Measurements from ENCODE around the gene EHMT1.

The EHMT1 gene

DNA sequence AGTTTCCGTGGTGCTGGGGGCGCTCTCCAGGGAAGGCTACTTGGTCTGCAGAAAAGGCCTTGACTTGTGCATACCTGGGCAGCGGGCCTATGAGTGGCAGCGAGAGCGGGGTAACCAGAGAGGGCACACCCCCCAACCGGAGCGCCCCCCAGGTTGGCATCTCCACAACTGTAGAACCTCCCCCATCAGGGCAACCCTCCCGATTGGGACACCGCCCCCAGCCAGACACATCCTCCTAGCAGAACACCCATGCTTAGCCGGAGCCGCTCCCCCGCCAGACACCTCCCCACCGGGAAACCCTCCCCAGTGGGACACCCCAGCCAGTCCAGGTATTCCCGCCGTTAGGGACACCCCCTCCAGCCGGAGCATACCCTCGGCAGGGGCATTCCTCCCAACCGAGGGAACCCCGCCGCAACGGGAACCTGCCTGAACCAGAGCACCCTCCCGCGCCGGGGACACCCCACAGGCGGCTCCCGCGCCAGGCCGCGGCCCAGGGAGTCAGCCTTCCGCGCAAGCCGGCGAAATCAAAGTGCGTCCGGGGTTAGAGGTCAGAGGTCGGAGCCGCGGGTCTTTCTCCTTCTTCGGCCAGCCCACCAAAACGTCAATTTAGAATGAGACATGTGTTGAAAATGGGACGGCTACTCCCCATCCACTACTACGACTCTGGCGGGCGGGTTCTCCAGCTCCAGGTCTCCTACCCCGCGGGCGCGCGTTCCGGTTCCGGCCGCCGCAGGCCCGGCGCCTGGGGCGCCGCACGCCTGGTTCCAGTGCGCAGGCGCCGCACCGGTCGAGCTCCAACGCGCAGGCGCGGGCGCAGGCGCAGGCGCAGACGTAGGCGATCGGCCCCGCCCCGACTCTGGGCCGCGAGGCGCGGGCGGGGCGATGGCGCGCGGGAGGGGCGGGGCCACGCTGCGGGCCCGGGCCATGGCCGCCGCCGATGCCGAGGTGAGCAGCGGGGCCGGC, at the start of gene EHMT1:
EHMT1 (plus strand) TSS at position 901 of the 963 bp plus-strand sequence; CDS start at position 925, 24 bp downstream.
- peak; percentile 72 to 90 (median 87) for DNase-seq

DNA sequence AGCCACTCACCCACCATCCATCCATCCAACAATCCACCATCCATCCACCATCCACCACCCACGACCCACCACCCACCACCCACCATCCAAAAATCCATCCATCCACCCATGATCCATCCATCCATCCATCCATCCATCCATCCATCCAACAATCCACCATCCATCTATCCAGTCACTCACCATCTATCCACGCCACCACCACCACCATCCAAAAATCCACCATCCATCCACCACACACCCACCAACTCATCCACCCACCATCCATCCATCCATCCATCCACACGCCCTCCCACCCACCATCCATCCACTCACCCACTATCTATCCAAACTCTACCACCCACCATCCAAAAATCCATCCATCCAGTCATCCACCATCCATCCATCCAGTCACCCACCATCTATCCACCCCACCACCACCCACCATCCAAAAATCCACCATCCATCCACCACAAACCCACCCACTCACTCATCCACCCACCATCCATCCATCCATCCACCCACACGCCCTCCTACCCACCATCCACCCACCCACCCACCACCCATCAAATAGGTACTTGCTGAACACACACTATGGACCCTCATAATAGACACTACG, 49.1 kb upstream of the EHMT1 start:
- DNase-seq, result no peak

DNA sequence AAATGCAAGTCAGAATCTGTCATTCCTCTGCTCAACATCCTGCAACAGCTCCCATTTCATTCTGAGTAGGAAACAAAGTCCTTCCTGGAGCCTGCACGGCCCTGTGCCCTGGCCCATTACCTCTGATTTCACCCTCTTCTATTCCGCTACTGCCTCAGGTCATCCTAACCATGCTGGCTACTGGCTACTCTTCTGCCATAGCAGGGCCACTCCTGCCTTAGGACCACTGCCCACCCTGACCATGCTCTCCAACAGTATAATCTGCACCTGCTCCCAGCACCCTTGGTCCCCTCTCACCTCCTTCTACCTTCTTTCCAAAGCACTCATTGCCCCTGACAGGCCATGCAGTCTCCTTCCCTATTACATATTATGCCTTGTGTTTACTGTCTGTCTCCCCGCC, 48.2 kb upstream of the EHMT1 start:
- no peak for DNase-seq

DNA sequence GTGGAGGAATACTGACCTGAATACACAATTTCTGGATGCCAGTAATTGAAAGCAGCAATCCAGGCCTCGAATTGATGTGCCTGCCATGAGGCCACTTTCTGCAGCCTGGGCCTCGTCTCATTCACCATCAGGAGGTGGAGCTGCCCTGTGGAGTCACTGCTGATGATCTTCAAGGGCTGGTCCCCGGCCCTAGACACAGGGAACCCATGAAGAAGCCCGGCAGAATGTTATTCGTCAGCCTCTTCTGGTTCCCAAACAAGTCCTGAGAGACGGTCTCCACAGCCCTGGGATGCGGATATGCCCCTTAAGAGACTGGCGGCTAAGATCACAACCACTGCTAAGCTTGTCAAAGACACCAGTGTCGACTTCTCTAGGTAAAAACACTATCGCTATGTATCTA, 44.6 kb upstream of the EHMT1 start:
- no peak for DNase-seq

DNA sequence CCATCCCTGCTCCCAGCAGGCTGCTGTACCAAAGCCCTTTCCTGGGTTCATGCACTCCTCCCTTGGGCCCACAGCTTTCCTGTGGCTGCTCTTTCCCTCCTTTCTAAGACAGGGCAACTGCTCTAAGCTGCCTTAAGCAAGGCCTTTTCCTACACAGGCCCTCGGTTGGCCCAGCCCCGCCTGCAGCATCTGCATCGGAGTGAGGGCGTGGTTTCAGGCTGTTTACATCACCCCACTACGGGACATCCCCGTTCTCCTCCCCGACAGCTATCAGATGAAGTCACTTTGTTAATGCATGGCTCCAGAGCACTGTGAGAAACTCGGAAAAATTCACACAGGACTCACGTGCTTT, 43.5 kb upstream of the EHMT1 start:
- no peak for DNase-seq

DNA sequence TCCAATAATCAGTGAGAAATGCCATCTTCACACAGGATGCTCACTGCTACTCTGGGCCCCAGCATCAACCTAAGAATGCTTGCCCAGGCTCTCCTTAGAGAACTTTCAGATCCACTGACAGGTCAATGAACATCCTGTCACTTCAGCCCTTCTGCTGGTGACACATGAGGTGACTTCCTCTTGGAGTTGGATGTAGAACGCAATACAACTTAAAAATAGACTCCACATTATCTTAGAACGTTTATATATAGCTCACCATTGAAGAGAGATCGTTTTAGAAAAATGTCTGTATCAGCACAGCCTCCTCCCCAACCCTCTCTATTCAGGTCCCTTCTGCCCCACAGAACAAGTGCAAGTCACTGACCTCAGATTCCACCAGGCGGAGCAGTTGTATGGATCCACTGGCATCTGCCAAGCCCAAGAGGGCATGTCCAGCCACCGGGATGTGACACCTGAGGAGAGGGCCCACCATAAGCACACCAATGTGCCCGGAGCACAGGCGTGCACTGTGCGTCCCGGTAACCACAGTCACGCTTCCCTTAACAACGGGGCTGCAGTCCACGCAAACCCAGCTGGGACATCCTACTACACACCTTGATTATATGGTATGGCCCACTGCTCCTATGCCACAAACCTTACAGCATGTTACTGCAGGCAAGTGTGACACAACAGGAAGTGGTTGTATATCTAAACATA, 42.9 kb upstream of the EHMT1 start:
- no peak for DNase-seq

DNA sequence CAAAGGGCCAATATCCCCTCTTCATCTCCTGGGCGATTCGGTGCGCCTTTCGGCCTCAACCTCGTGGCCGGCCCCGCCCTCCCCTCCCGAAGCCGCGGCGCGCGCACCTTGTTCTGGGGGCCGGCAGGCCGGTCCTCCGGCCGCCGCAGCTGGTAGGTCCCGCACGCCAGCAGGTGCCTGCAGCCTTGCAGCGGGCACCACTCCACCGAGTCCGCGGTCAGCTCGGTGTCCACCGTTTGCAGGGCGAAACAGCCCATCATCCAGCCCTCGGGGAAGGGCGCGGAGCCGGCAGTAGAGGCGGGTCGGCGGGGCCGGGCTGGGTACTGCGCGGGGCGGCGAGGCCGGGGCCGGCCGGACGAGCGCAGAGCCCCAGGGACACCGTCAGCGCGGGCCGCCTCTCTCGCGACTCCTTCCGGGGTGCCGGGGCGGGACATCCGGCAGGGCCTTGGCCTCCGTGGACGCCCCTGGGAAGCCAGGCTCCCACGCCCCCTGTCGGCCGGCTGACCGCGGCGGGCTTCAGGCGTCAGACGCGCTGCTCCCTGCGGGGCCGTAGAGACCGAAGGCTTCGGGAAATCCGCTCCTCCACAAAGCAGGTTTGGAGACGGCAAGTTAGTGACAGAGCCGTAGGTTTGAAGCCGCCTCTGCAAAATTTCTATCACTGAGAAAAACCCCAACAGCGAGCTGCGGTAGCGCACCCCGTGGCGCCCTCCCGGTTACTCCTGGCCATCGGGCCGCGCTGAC, 40.1 kb upstream of the EHMT1 start, which contains the start of gene DPH7:
DPH7 (minus strand) TSS at position 408 of the 741 bp plus-strand sequence; CDS start at position 260, 148 bp downstream.
- DNase-seq, result peak; percentile 87 to 98 (median 94)

DNA sequence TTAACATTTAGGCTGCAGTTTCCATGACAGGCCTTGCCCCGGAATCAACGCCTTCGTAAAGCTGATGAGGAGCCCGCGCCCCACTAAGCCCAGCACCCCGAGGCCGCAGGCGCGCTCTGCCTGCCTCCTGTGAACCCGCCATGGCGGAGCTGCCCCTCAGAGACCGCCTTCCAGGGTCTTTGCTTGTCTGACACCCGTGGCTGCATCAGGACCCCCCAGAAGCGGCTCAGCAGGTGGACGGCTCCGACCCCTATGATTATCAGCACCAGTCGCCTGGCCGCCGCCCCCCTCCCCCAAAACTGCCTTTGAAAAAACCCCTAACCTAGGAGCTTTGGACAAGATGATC, 39.6 kb upstream of the EHMT1 start:
- no peak for DNase-seq

DNA sequence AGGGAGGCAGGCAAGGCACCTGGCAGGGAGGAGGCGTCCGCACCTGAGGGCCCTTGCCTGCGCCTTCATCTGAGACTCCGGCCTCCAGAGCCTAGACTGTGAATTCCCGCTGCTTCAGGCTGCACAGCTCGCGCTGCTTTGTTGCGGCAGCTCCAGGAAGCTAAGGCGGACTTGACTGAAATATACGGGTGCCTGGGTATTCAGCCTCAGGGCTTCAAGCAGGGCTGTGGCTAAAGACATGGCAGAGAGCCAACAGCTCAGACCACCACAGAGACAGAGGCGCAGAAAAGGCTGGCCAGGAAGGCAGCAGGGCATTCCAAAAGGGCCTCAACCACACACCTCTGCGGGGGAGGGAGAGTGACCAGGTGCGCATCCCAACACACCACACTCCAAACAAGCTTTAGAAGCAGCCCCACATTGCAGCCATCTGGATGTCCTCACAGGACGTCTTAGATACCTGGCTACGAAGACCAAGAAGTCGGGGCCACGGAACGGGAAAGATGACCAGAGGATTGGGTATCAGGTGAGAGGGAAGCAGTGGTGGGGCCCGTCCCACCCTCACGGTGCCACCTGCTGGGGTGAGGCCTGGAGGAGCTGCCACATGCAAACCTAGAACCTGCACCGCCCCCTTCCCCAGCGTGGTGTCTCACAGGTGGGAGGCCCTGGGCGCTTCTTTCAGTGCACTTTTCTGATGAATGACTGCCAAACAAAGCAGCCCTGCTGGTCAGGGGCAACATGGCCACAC, 38.4 kb upstream of the EHMT1 start:
- DNase-seq, result no peak

DNA sequence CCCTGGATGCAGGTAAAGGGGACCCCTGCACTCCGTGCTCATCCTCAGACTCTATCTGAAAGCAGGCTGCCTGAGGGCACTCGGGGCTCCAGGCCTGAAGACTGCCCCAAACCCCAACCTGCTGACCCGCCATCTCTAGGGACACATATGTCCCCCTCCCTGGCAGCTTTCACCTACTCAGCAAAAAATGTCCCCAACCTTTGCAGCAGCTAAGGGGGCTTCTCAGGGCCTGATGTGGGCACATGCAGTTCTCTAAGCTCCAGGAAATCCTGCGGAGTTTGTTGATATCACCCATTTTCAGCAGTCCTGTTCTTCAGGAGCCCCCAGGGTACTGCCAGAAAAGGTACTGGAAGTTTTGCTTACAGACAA, 37.9 kb upstream of the EHMT1 start:
- no peak for DNase-seq

DNA sequence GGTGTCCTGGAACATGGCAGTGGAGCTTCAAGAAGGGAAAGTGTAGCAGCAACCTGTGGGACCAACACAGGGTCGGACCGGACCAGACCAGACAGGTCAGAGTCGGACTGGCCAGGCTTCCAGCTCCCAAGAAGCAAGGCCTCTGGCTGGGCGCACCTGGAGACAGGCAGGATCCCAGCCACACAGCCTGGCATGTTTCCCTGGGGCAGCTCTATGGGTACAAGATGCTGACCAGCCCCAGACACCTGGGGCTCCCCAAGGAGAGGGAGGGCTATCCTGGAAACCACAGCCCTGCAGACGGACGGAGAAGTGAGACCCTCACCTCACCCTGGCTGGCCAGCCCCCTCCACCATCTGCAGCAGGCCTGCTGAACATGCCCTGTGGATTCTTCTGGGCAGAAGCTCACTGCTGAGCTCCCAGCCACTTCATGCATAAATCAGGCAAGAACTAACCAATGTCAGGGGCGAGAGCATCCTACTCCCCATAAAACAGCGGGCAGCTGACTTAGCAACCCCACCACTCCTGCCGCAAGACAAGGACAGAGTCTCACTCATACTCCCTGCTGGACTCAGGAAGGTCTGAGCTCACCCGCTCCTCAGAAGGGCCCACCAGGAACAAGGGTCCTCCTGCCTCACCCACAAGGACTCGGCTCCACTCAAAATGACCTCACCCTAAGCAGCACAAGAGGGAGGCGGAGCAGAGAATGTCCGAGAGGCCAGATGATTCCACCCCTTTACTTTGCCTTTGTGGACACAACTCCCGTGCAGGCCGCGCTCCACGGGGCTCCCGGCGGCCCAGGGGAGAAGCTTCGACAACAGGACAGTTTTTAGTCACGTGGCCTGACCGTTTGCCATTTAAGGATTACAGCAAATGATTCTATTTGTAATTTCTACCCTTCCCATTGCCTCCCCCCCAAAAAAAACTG, 37.2 kb upstream of the EHMT1 start:
- DNase-seq, result no peak

DNA sequence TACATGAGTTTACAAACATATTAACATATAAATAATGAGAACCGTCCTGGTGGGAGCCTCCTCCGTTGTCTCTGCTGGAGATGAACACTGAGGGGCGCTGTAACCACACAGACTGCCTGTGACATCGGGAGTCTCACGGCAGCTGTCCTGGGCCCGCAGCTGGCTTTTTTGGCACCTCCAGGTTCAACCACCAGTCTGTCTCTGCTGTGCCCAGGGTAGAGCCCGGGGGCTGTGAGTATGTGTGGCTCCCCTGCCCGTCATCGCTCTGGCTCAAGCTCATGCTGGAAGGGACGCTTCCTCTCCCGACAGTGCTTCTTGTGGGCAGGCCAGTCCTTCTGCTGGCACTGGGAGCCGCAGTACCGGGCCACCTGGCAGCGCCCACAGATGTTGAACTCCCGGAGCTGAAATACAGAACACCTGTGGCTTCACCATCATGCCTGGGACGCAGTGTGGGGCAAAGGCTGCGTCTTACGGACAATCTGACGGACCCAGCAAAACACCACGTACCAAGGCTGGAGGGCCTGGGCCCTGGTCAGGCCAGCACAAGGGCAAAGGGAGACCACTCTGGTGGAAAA, 36.4 kb upstream of the EHMT1 start:
- no peak for DNase-seq

DNA sequence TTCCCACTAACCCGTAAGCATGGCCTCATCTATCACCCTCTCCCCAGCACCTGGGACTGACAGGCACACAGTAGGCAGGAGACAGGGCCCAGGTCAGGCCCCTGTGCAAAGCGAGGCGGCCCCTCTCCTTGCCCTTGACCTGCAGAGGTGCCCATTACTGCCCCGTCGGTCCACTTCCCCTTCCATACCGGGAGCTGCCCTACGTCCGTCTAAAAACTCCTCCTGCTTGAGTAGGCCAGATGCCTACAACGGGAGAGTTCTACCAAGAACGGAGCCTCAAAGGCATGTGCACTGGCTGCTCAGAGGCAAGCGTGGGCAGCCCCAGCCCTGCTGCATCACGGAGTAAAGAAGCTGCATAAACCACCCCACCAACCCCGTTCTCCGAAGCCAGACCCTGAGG, 35.5 kb upstream of the EHMT1 start:
- no peak for DNase-seq

DNA sequence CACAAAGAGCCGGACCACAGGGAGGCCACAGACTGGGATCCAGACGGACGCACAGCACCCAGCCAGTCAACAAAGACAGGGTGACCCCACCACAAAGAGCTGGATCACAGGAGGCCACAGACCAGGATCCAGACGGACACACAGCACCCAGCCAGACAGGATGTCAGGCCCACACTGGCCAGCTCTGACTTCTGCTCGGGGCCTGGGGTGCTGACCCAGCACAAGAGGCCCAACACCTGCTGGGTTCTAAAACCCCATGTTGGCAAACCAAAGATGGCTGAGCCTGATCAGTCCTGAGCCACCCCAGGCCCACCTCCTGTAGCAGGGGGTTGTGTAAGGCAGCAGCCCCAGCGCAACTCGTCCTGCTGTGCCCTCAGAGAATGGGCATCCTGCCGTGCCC, 34.8 kb upstream of the EHMT1 start:
- DNase-seq, result no peak

DNA sequence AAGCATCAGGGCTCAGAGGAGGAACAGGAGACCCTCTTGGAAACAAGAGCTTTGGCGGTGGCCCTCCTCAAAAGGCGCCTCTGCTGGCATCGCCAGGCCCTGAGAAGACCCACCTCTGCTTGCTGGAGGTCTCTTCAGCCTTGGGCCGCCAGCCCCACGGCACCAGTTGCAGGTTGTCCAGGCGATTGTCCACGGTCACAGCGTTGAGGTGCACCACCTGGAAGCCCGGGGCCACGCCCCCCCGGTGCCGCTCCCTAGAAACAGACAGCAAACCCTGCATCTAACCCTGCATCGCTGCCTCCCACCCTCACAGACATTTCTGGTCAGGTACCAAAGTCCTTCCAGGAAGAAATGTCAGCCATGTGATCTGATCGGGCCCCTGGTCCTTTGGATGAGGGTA, 32.0 kb upstream of the EHMT1 start:
- no peak for DNase-seq

DNA sequence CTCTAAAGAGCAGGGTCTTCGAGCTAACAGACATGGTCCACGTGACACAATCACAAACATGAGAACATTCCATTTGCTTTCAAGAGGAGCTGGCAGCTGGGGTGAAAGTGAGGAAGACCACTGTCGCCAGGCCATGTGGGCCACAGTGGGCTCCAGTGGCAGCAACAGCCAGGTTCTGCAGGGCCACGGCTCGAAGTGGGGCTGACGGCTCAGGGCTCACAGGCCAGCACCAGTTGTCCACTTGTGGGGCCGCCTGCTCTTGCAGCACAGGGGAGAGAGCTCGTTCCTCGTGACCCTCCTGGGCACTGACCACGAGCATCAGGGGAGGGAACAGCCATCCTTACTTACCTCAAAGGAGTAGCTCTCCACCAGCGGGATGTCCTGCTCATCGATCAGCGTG, 30.5 kb upstream of the EHMT1 start:
- DNase-seq, result no peak

DNA sequence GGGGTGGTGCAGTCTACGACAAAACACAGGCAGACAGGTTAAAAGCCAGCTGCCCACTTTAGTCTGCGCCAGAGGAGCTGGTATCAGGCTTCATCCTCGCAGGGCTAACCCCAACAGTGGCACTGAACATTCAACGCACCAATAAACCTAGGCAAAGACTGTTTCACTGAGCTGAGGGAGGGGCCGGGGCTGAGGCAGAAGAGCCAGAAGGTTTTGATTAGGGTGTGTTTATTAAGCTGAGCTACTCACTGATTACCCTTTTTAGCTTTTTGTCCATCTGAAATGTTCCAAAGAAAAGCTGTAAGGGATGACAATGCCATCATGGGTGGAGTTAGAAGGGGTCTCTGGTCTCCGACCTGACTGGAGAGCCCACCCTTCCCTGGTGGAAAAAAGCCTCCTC, 29.9 kb upstream of the EHMT1 start:
- no peak for DNase-seq

DNA sequence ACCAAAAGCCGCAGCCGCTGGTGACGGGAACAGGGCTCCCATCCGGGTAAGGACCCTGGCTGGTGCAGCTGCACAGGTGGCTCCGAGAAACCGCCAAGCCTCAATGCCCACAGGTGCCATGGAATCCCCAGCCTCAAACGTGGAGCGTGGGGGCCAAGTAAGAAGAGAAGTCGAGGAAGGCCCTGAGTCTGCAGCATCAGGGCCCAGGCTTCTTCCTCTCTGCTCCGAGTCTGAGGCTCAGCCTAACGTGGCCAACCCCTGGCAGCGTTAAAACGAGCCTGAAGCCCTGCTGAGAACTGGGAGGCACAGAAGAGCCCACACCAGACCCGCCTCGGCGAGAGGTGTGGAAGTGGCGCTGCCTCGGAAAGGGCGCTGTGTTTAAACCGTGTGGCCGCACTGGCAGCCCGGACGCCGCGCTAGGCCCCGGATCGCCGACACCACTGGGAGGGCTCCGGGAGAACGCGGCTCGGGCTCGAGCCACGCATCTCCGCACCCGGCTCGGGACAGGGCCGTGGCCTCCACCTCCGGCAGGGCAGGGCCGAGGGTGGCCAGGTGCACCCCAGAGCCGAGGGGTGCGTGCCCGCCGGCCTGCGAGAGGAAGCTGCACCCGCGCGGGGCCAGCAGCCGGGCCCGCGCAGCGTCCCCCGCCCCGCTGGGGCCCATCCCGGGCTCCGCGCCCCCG, 29.2 kb upstream of the EHMT1 start:
- DNase-seq, result no peak

DNA sequence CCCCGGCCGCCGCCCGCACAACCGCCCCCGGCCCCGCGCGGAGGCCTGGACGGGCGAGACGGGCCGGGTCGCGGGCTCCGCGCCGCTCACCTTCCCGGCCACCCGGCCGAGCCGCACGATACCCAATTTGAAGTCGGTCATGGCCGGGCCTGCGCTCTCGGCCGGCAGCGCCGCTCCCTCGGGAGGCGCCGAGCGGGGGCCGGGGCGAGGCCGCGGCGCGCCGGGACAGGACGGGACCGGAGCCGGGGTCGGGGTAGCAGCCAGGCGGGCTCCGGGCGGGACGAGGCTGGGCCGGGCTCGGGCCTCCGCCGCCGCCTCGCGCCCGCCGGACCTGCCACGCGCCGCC, 28.7 kb upstream of the EHMT1 start:
- DNase-seq, result no peak

Data from activated naive CD4-positive, alpha-beta T cell (primary cell).